ENCODE results near the gene EEF1AKMT2. TPM values are rescaled to one million over a fixed set of nuclear protein-coding genes. Genes with fewer than 3 reads are reported as not detected.
A peak's percentile ranks its signal among the peaks of the same experiment; 100 is the strongest.

EEF1AKMT2 gene
- total RNA-seq, 2 donors from 2014 or later: 2.6 to 14.3 TPM

DNA sequence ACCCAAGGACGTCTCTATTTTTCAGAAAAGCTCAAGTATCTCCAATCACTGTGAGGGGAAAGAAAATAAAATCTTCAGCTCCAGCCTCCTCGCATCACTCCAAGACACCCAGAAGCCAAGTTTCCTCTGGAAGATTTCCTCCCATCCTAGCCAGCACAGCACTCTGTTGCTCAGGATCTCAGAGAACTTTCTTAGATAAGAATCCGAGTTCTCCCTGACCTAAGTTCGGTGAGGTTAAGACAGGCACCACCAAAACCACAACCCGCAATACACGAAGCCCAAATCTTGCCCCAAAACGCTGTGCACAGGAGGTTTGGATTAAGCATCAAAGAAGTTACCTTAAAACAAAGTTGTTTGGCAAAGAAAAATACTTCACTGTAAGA is 51.7 kb downstream of the EEF1AKMT2 start:
- Histone ChIP-seq H3K36me3 (replicated peaks in 1 of 2; ENCODE audit: insufficient read depth in 1 of 2, low read depth in 2 of 2) (no peaks in the 10 kb centered on the region), H3K9me3 (no peaks in the 10 kb centered on the region), H3K27ac (peak overlapping the region; percentile 2 to 75 (median 69)), H3K4me3 (no peak overlapping the region), H3K27me3 (no peaks in the 10 kb centered on the region), H3K4me1 (peaks cover 75% of the 10 kb centered on the region)
- DNase-seq: no peak
- no peak for TF ChIP-seq POLR2A (IDR thresholded peaks at IDR 0.05)
- TF ChIP-seq, protein P1, sequence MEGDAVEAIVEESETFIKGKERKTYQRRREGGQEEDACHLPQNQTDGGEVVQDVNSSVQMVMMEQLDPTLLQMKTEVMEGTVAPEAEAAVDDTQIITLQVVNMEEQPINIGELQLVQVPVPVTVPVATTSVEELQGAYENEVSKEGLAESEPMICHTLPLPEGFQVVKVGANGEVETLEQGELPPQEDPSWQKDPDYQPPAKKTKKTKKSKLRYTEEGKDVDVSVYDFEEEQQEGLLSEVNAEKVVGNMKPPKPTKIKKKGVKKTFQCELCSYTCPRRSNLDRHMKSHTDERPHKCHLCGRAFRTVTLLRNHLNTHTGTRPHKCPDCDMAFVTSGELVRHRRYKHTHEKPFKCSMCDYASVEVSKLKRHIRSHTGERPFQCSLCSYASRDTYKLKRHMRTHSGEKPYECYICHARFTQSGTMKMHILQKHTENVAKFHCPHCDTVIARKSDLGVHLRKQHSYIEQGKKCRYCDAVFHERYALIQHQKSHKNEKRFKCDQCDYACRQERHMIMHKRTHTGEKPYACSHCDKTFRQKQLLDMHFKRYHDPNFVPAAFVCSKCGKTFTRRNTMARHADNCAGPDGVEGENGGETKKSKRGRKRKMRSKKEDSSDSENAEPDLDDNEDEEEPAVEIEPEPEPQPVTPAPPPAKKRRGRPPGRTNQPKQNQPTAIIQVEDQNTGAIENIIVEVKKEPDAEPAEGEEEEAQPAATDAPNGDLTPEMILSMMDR (IDR thresholded peaks at IDR 0.05): no peak
- 44 to 47% methylated on average over 7 of the region's 7 CpGs for WGBS, 2 donors
- intact Hi-C loops (cut with DNase I): loop anchor here (10.0 kb wide), 2 partner anchors 55 to 115 kb away; partner anchors contain the start of gene EEF1AKMT2
- ATAC-seq: no peak

DNA sequence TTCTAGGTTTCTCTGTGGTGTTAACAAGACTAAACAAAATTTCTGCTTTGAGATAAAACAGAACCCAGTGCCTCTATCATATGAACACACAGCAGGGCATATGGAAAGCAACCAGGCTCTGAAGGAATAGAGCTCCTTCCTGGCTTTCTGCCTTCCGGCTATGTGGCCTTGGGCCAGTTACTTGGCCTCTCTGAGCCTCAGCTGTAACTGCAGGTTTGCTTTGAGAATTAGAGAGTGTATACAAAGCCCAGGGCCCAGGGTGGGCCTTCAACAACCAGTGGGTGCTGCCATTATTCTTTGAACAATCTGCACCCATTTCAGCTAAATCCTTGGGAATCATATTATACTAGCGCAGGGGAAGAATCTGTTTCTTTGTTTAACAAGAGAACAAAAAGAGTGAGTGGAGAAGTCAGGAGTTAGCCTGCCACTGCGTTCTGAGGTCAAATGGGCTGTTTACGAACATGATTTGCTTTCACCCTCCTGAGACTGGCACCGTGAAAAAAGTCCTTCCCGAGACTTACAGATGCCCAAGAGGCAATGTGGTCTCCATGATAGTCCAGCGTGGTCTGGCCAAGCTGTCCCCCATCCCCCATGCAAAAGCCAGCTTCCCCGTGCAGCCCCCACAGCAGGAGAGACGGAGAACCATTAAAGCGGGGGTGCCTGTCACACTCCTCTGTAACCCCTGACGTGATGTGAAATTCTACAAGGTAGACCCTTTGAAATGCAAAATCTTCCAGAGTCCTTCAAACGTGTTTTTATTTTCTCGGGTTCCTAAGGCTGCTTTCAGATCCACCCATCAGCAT is 52.4 kb downstream of the EEF1AKMT2 start:
- Histone ChIP-seq H3K36me3 (replicated peaks in 1 of 2; ENCODE audit: insufficient read depth in 1 of 2, low read depth in 2 of 2) (no peaks in the 10 kb centered on the region), H3K9me3 (no peaks in the 10 kb centered on the region), H3K4me3 (no peak overlapping the region), H3K27me3 (no peaks in the 10 kb centered on the region), H3K4me1 (peaks cover 76% of the 10 kb centered on the region), H3K27ac (no peak overlapping the region)
- intact Hi-C loops (cut with DNase I): loop anchor here (10.0 kb wide), 1 partner anchor 115 kb away; no protein-coding TSS in a partner anchor
- DNase-seq (no peak), ATAC-seq (no peak)
- WGBS, 2 donors: 74 to 75% methylated on average over 12 to 13 of the region's 13 CpGs
- TF ChIP-seq, protein P1 (IDR thresholded peaks at IDR 0.05): no peak
- TF ChIP-seq POLR2A (IDR thresholded peaks at IDR 0.05): no peak

DNA sequence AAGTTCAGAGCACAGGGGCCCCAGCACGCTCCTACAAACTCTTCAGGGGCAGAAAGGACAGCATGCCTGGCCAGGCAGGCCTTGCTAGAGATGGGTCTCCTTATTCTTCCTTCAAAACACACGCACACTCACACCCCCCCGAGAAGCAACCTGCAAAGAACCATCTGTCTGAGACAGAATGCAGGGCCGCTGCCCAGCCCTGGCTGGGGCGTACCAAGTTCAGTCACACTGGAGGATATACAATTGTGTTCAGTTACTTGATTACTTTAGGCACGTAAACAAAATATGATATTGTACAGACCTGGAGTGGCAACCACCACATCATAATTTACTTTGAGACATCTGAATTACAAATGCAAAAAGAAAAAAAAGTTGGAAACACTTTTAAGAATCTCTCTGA is 53.2 kb downstream of the EEF1AKMT2 start:
- Histone ChIP-seq H3K4me3 (no peak overlapping the region), H3K36me3 (replicated peaks in 1 of 2; ENCODE audit: insufficient read depth in 1 of 2, low read depth in 2 of 2) (no peaks in the 10 kb centered on the region), H3K9me3 (no peaks in the 10 kb centered on the region), H3K27me3 (no peaks in the 10 kb centered on the region), H3K4me1 (peaks cover 76% of the 10 kb centered on the region), H3K27ac (no peak overlapping the region)
- no peak for DNase-seq
- intact Hi-C loops (cut with DNase I): loop anchor here (10.0 kb wide), 1 partner anchor 114 kb away; no protein-coding TSS in a partner anchor
- ATAC-seq: no peak
- TF ChIP-seq, protein P1 (IDR thresholded peaks at IDR 0.05): no peak
- no peak for TF ChIP-seq POLR2A (IDR thresholded peaks at IDR 0.05)
- WGBS, 2 donors: 75 to 76% methylated on average over 5 to 6 of the region's 6 CpGs

DNA sequence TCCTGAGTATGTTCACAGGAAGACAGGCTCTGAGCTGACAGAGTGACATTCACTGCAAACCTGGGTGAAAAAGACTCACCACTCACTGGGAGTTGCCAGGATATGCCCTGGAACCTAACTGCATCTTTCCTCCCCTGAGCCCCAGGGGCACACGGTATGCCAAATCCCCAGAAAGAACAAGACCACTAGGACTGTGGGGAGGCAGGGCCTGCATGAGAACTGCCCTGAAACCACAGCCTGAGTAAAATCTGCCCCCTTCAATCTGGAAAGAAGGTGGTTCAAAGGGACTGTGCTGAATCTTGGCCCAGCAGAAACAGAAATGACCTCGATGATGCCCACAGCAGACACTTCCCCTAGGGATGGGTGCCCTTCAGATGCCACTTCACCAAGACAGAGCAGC is 54.0 kb downstream of the EEF1AKMT2 start:
- no peaks in the 10 kb centered on the region for H3K27me3 ChIP-seq
- no peak for TF ChIP-seq POLR2A (IDR thresholded peaks at IDR 0.05)
- peaks cover 78% of the 10 kb centered on the region for H3K4me1 ChIP-seq
- DNase-seq (no peak), ATAC-seq (no peak)
- 79 to 85% methylated on average over 2 of the region's 2 CpGs for WGBS, 2 donors
- H3K27ac ChIP-seq: peak overlapping the region in 3 of 4 donors; percentile 45 to 72 (median 72)
- intact Hi-C loops (cut with DNase I): loop anchor here (10.0 kb wide), 1 partner anchor 113 kb away; no protein-coding TSS in a partner anchor
- H3K9me3 ChIP-seq: no peaks in the 10 kb centered on the region
- H3K4me3 ChIP-seq: no peak overlapping the region
- no peaks in the 10 kb centered on the region for H3K36me3 ChIP-seq (replicated peaks in 1 of 2; ENCODE audit: insufficient read depth in 1 of 2, low read depth in 2 of 2)

DNA sequence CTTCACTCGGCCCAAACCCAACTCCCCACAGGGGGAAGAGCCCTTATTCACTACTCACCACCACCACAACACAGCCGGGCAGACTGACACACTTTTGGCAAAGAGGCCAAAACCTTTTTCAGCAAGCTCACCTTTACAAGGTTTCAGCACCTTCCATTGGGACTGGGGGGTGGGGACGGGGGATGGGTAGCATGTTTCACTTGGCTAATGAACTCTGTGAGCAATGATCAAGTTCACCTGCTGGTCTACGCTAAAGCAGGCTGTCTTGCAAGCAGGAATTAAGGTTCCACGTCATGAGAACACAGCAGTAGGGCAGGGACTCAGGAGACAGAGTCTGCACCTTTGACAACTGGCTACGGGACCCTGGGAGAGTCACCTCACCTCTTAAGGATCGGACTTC is 54.5 kb downstream of the EEF1AKMT2 start:
- DNase-seq (peak in 1 of 4 donors; percentile 53), ATAC-seq (no peak)
- TF ChIP-seq, protein P1 (IDR thresholded peaks at IDR 0.05): no peak
- TF ChIP-seq POLR2A (IDR thresholded peaks at IDR 0.05): no peak
- 65 to 71% methylated on average over 6 to 7 of the region's 7 CpGs for WGBS, 2 donors
- Histone ChIP-seq H3K27ac (peak overlapping the region in 3 of 4 donors; percentile 45 to 72 (median 72)), H3K36me3 (replicated peaks in 1 of 2; ENCODE audit: insufficient read depth in 1 of 2, low read depth in 2 of 2) (no peaks in the 10 kb centered on the region), H3K27me3 (no peaks in the 10 kb centered on the region), H3K4me3 (no peak overlapping the region), H3K9me3 (no peaks in the 10 kb centered on the region), H3K4me1 (peaks cover 73% of the 10 kb centered on the region)
- intact Hi-C loops (cut with DNase I): loop anchor here (10.0 kb wide), 1 partner anchor 112 kb away; no protein-coding TSS in a partner anchor
